Measurements from ENCODE around the gene TMEM30B.

TMEM30B gene

GRCh38 chr14:61297581-61297980 is 16.4 kb upstream of the TMEM30B start:
- DNase-seq, result no peak

GRCh38 chr14:61296719-61297502 is 15.8 kb upstream of the TMEM30B start:
- DNase-seq, result no peak

GRCh38 chr14:61296151-61296550 is 15.0 kb upstream of the TMEM30B start:
- DNase-seq, result no peak

- no peak for DNase-seq
Measured at GRCh38 chr14:61290701-61291100, 9.6 kb upstream of the TMEM30B start.

GRCh38 chr14:61288720-61289119 is 7.6 kb upstream of the TMEM30B start:
- DNase-seq, result no peak

- DNase-seq, result no peak
Measured at GRCh38 chr14:61288228-61288627, 7.1 kb upstream of the TMEM30B start.

- DNase-seq, result no peak
Measured at GRCh38 chr14:61287196-61287595, 6.1 kb upstream of the TMEM30B start.

- DNase-seq, result no peak
Measured at GRCh38 chr14:61285364-61285763, 4.2 kb upstream of the TMEM30B start.

- DNase-seq, result no peak
Measured at GRCh38 chr14:61284001-61284400, 2.9 kb upstream of the TMEM30B start.

GRCh38 chr14:61282746-61283145 is 1.6 kb upstream of the TMEM30B start:
- no peak for DNase-seq

GRCh38 chr14:61281948-61282275 is 774 bp upstream of the TMEM30B start:
- DNase-seq, result no peak

- DNase-seq, result no peak
Measured at GRCh38 chr14:61280526-61281185, 482 bp downstream of the TMEM30B start.

GRCh38 chr14:61280092-61280525 is 1.0 kb downstream of the TMEM30B start:
- no peak for DNase-seq

GRCh38 chr14:61279082-61279481 is 2.1 kb downstream of the TMEM30B start:
- DNase-seq, result no peak

GRCh38 chr14:61277784-61278183 is 3.4 kb downstream of the TMEM30B start:
- DNase-seq, result no peak

GRCh38 chr14:61277232-61277631 is 3.9 kb downstream of the TMEM30B start:
- DNase-seq, result no peak

GRCh38 chr14:61271552-61271951 is 9.6 kb downstream of the TMEM30B start:
- DNase-seq, result no peak

- no peak for DNase-seq
Measured at GRCh38 chr14:61270714-61271113, 10.4 kb downstream of the TMEM30B start.

GRCh38 chr14:61269321-61270083 is 11.6 kb downstream of the TMEM30B start:
- DNase-seq, result peak; percentile 56

GRCh38 chr14:61268812-61269211 is 12.3 kb downstream of the TMEM30B start:
- no peak for DNase-seq

GRCh38 chr14:61266891-61267740 is 14.0 kb downstream of the TMEM30B start:
- DNase-seq, result no peak

- DNase-seq, result no peak
Measured at GRCh38 chr14:61266436-61266835, 14.7 kb downstream of the TMEM30B start.

- no peak for DNase-seq
Measured at GRCh38 chr14:61264651-61265050, 16.5 kb downstream of the TMEM30B start.
